ENCODE results near the gene PPIP5K2. TPM values are rescaled to one million over a fixed set of nuclear protein-coding genes. Genes with fewer than 3 reads are reported as not detected.

PPIP5K2 gene
- total and polyA plus RNA-seq, 2 of the 8 experiments (the other 6 are each of a cell fraction or from before 2014, with no cell fraction given), result 14.8 to 46.6 TPM

- ChIA-PET POLR2A (ENCODE audit: partially characterized antibody) (no interaction called here), CTCF (ENCODE audit: partially characterized antibody) (interaction anchor here (0.8 to 1.9 kb wide), 3 partner anchors 11 to 98 kb away, joined by 3 to 5 read pairs (median 3); no protein-coding TSS in a partner anchor)
- Histone ChIP-seq H3K4me3 (ENCODE audit: extremely low read depth in 1 of 4, insufficient read depth in 2 of 4, low read depth in 3 of 4, low read length in 4 of 4) (no peak overlapping the region), H3K79me2 (ENCODE audit: control insufficient read depth in 1 of 2, insufficient read depth in 2 of 2, low read length in 2 of 2) (no peaks in the 10 kb centered on the region), H3K79me1 (ENCODE audit: low read depth, low read length) (no peaks in the 10 kb centered on the region), H3K23ac (ENCODE audit: insufficient read length) (no peak overlapping the region), H3K23me2 (ENCODE audit: low read depth, low read length) (no peaks in the 10 kb centered on the region), H3K4ac (replicated peaks; ENCODE audit: insufficient read length, low read depth, low read length) (no peak overlapping the region), H3K18ac (ENCODE audit: extremely low read depth, low read length) (no peak overlapping the region), H2BK5ac (ENCODE audit: low read depth, low read length) (no peak overlapping the region), H2AFZ (ENCODE audit: low read length) (no peak overlapping the region), H3K36me3 (ENCODE audit: control insufficient read depth in 2 of 4, insufficient read depth in 4 of 4, low read length in 3 of 4) (peaks cover 0 to 6% (median 0%) of the 10 kb centered on the region in 4 experiments; a peak in 2 of 8 replicates), H2BK12ac (ENCODE audit: low read depth, low read length) (no peak overlapping the region), H3K56ac (replicated peaks; ENCODE audit: insufficient read length, low read depth, low read length) (no peak overlapping the region), H4K20me1 (replicated peaks in 1 of 2; ENCODE audit: control insufficient read depth in 1 of 2, insufficient read depth in 2 of 2, low read length in 2 of 2) (no peaks in the 10 kb centered on the region), H3K9ac (replicated peaks in 1 of 4; ENCODE audit: extremely low read depth in 1 of 4, low read depth in 3 of 4, low read length in 3 of 4) (no peak overlapping the region), H2BK120ac (replicated peaks; ENCODE audit: low read depth, low read length) (no peak overlapping the region), H3K27me3 (replicated peaks in 1 of 4; ENCODE audit: control insufficient read depth in 3 of 4, extremely low read depth in 1 of 4, insufficient read depth in 3 of 4, low read length in 3 of 4) (no peaks in the 10 kb centered on the region), H4K91ac (replicated peaks; ENCODE audit: insufficient read length, low read length) (no peak overlapping the region), H3K9me3 (ENCODE audit: insufficient read depth in 2 of 2, low read depth in 1 of 2, low read length in 1 of 2) (peaks cover 30 to 31% of the 10 kb centered on the region in 2 experiments), H4K5ac (ENCODE audit: insufficient read length, low read depth, low read length) (no peak overlapping the region), H2BK20ac (ENCODE audit: low read length) (no peak overlapping the region), H2BK15ac (ENCODE audit: low read length) (no peak overlapping the region), H3K4me1 (replicated peaks in 1 of 4; ENCODE audit: control insufficient read depth in 3 of 4, insufficient read depth in 4 of 4, low read length in 3 of 4) (no peaks in the 10 kb centered on the region), H2AK5ac (ENCODE audit: low read depth, low read length) (no peak overlapping the region), H3K14ac (ENCODE audit: insufficient read length) (no peak overlapping the region), H3K4me2 (ENCODE audit: insufficient read depth in 1 of 2, low read depth in 2 of 2, low read length in 2 of 2) (no peak overlapping the region), H4K8ac (ENCODE audit: extremely low read depth, insufficient read depth, low read length) (no peak overlapping the region), H3K27ac (ENCODE audit: low read depth, low read length) (no peak overlapping the region)
- no peak for FAIRE-seq
- DNase-seq (ENCODE audit: low read depth in 1 of 2, low spot score in 2 of 2), result no peak
- WGBS, 2 experiments (ENCODE audit: extremely low coverage in 1 of 2, insufficient coverage in 1 of 2, insufficient read length in 1 of 2, insufficient replicate concordance in 2 of 2, low coverage in 1 of 2, low lambda C conversion rate in 2 of 2, missing lambda C conversion rate in 1 of 2), result 95% methylated on average over 4 of the region's 4 CpGs; no CpG with 5 or more reads in 1 of the 2 experiments
- TF ChIP-seq RBBP5 (IDR thresholded peaks at IDR 0.05; ENCODE audit: borderline replicate concordance, low read depth, low read length), result no peak
- TF ChIP-seq TBP (IDR thresholded peaks at IDR 0.05; ENCODE audit: low read depth, low read length), result no peak
- no peak for TF ChIP-seq FOSL1 (IDR thresholded peaks at IDR 0.05; ENCODE audit: insufficient read depth, low read depth, low read length)
- no peak for TF ChIP-seq GTF2F1 (IDR thresholded peaks at IDR 0.05; ENCODE audit: borderline replicate concordance, low read depth, low read length)
- TF ChIP-seq GABPA (IDR thresholded peaks at IDR 0.05; ENCODE audit: borderline replicate concordance, insufficient read depth, low read length), result no peak
- no peak for TF ChIP-seq MAX (IDR thresholded peaks at IDR 0.05)
- no peak for TF ChIP-seq TAF7 (optimal IDR thresholded peaks at IDR 0.05; ENCODE audit: borderline replicate concordance, low read depth, low read length)
- TF ChIP-seq ATF3 (IDR thresholded peaks at IDR 0.05; ENCODE audit: insufficient read depth, low read depth, low read length), result no peak
- no peak for TF ChIP-seq EZH2 (IDR thresholded peaks at IDR 0.05; ENCODE audit: low read depth, low read length, severe bottlenecking)
Observed at GRCh38 chr5:103075442-103075841, 44.7 kb upstream of the PPIP5K2 start.

Data from H1 (cell line).